ENCODE results near the gene DNHD1. TPM values are rescaled to one million over a fixed set of nuclear protein-coding genes. Genes with fewer than 3 reads are reported as not detected.

The DNHD1 gene
- total RNA-seq, 4 donors from 2014 or later: 3.4 to 10.5 (median 4.3) TPM

GRCh38 chr11:6604081-6604626 lies 107.1 kb downstream of the DNHD1 start:
- H3K27me3 ChIP-seq: no peaks in the 10 kb centered on the region
- TF ChIP-seq POLR2A (IDR thresholded peaks at IDR 0.05): no peak
- peak in 1 of 5 experiments; percentile 8 for TF ChIP-seq CTCF (IDR thresholded peaks at IDR 0.05 in 4 of 5, conservative IDR thresholded peaks at IDR 0.05 in 1 of 5)
- DNase-seq (no peak), ATAC-seq (peak; percentile 32 to 40)
- H3K9me3 ChIP-seq: no peaks in the 10 kb centered on the region
- peak overlapping the region; percentile 93 to 97 (median 94) for H3K27ac ChIP-seq
- H3K4me1 ChIP-seq: peaks cover 52% of the 10 kb centered on the region in 2 donors
- peaks cover 0 to 47% of the 10 kb centered on the region in 2 donors for H3K36me3 ChIP-seq
- peak overlapping the region; percentile 87 to 97 (median 90) for H3K4me3 ChIP-seq
- intact Hi-C loops (cut with DNase I; ENCODE audit: low total_unique reads): loop anchor here (5.0 to 10.0 kb wide), 3 partner anchors 122 to 369 kb away; partner anchors contain the start of genes ARFIP2, CNGA4, FHIP1B and SMPD1
- in situ Hi-C loops (cut with MboI; ENCODE audit: low sequenced_read_pairs in 4 of 4): loop anchor here in 2 of 4 donors (5.0 to 10.0 kb wide), 3 partner anchors 78 to 129 kb away; partner anchors contain the start of genes MRPL17 (in 2 of the 2) and TRIM3 (in 1 of the 2)

- no peak for DNase-seq
- H3K27ac ChIP-seq: peak overlapping the region; percentile 93 to 97 (median 94)
- TF ChIP-seq CTCF (IDR thresholded peaks at IDR 0.05 in 4 of 5, conservative IDR thresholded peaks at IDR 0.05 in 1 of 5): no peak
- TF ChIP-seq POLR2A (IDR thresholded peaks at IDR 0.05): no peak
- no peaks in the 10 kb centered on the region for H3K9me3 ChIP-seq
- peak overlapping the region; percentile 87 to 97 (median 90) for H3K4me3 ChIP-seq
- in situ Hi-C loops (cut with MboI; ENCODE audit: low sequenced_read_pairs in 4 of 4): loop anchor here in 3 of 4 donors (5.0 to 10.0 kb wide), 3 partner anchors 78 to 130 kb away; partner anchors contain the start of genes MRPL17 (in 3 of the 3) and TRIM3 (in 1 of the 3)
- intact Hi-C loops (cut with DNase I; ENCODE audit: low total_unique reads): loop anchor here (5.0 to 10.0 kb wide), 3 partner anchors 122 to 370 kb away; partner anchors contain the start of genes ARFIP2, CNGA4, FHIP1B and SMPD1
- ATAC-seq: no peak
- peaks cover 0 to 47% of the 10 kb centered on the region in 2 donors for H3K36me3 ChIP-seq
- H3K4me1 ChIP-seq: peaks cover 50 to 52% of the 10 kb centered on the region in 2 donors
- H3K27me3 ChIP-seq: no peaks in the 10 kb centered on the region
Observed at GRCh38 chr11:6604790-6605189, 107.7 kb downstream of the DNHD1 start.

- peaks cover 52 to 59% of the 10 kb centered on the region in 2 donors for H3K4me1 ChIP-seq
- ATAC-seq: peak; percentile 24 to 55
- H3K9me3 ChIP-seq: no peaks in the 10 kb centered on the region
- peaks cover 0 to 42% of the 10 kb centered on the region in 2 donors for H3K36me3 ChIP-seq
- H3K4me3 ChIP-seq: peak overlapping the region; percentile 4 to 36 (median 22)
- no peaks in the 10 kb centered on the region for H3K27me3 ChIP-seq
- in situ Hi-C loops (cut with MboI; ENCODE audit: low sequenced_read_pairs in 4 of 4) (loop anchor here in 3 of 4 donors (5.0 to 10.0 kb wide), 3 partner anchors 76 to 132 kb away; partner anchors contain the start of genes MRPL17 (in 2 of the 3) and TRIM3 (in 1 of the 3)), intact Hi-C loops (cut with DNase I; ENCODE audit: low total_unique reads) (loop anchor here (1.0 to 10.0 kb wide), 2 partner anchors 77 to 372 kb away; partner anchors contain the start of genes CNGA4, FHIP1B and MRPL17)
- TF ChIP-seq CTCF (IDR thresholded peaks at IDR 0.05 in 4 of 5, conservative IDR thresholded peaks at IDR 0.05 in 1 of 5) (no peak), POLR2A (IDR thresholded peaks at IDR 0.05) (peak; percentile 71 to 72)
- DNase-seq: peak; percentile 73 to 85
- H3K27ac ChIP-seq: peak overlapping the region; percentile 93 to 97 (median 94)
Observed at GRCh38 chr11:6606471-6607189, 109.5 kb downstream of the DNHD1 start.

GRCh38 chr11:6607190-6607795 lies 110.2 kb downstream of the DNHD1 start:
- TF ChIP-seq CTCF (IDR thresholded peaks at IDR 0.05 in 4 of 5, conservative IDR thresholded peaks at IDR 0.05 in 1 of 5) (no peak), POLR2A (IDR thresholded peaks at IDR 0.05) (no peak)
- no peak for DNase-seq
- Histone ChIP-seq H3K9me3 (no peaks in the 10 kb centered on the region), H3K4me3 (peak overlapping the region in 2 of 4 donors; percentile 20 to 36), H3K27ac (peak overlapping the region; percentile 93 to 97 (median 94)), H3K4me1 (peaks cover 46 to 53% of the 10 kb centered on the region in 2 donors), H3K27me3 (no peaks in the 10 kb centered on the region), H3K36me3 (peaks cover 0 to 38% of the 10 kb centered on the region in 2 donors)
- no peak for ATAC-seq
- in situ Hi-C loops (cut with MboI; ENCODE audit: low sequenced_read_pairs in 4 of 4) (loop anchor here in 3 of 4 donors (5.0 to 10.0 kb wide), 3 partner anchors 75 to 132 kb away; partner anchors contain the start of genes MRPL17 (in 2 of the 3) and TRIM3 (in 1 of the 3)), intact Hi-C loops (cut with DNase I; ENCODE audit: low total_unique reads) (loop anchor here (1.0 to 10.0 kb wide), 2 partner anchors 76 to 372 kb away; partner anchors contain the start of genes CNGA4, FHIP1B and MRPL17)
